GM10266 (cell line): ENCODE measurements around the gene MFSD12.

Source experiments
- DNase-seq: peaks from one replicate; pipeline ENCODE4 v3.0.0; 2012; ENCODE audit errors: extremely low spot score
- TF ChIP-seq, protein P1 (sequence below): IDR thresholded peaks from 2 replicates; pipeline ENCODE4 v1.5.1; 2012; ENCODE audit warnings: mild to moderate bottlenecking, low read depth; ENCODE audit not compliant: control insufficient read depth, insufficient read depth; ENCODE audit errors: missing control alignments

Gene MFSD12

DNA sequence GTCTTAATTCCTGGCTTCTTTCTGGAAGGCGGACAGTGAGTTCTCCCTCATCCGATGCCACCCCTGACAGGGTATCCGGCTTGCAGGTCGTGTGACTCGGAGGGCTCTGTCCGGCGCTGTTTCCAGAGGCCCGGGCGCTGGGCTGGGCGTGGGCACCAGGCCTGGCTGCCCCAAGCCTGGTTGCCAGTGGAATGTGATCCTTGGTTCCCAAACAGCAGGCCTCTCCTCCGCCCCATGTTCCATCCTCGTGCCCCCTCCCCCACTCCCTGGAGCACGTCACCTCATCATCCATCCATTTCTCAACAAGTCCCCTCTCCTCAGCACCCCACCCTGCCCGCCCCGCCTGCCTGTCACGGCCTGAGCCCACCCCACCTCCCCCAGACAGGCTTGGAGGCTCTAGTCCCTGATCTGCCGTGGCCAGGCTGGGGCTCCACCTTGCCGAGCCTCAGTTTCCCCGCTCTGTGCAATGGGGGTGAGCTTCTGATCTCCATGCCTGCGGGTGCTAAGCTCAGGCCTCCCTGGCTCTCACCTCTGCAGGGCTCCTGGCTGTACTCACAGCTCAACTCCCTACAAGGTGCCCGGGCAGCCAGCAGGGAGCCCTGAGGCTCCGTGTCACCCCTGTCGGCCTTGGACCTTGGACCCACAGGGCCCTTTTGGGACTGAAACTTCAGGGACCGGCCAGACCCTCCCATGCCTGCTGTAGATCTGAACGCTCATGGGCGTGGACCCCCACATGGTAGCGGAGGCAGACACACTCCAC is 47.0 kb upstream of the MFSD12 start:
- no peak for DNase-seq
- TF ChIP-seq, protein P1, sequence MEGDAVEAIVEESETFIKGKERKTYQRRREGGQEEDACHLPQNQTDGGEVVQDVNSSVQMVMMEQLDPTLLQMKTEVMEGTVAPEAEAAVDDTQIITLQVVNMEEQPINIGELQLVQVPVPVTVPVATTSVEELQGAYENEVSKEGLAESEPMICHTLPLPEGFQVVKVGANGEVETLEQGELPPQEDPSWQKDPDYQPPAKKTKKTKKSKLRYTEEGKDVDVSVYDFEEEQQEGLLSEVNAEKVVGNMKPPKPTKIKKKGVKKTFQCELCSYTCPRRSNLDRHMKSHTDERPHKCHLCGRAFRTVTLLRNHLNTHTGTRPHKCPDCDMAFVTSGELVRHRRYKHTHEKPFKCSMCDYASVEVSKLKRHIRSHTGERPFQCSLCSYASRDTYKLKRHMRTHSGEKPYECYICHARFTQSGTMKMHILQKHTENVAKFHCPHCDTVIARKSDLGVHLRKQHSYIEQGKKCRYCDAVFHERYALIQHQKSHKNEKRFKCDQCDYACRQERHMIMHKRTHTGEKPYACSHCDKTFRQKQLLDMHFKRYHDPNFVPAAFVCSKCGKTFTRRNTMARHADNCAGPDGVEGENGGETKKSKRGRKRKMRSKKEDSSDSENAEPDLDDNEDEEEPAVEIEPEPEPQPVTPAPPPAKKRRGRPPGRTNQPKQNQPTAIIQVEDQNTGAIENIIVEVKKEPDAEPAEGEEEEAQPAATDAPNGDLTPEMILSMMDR = no peak

DNA sequence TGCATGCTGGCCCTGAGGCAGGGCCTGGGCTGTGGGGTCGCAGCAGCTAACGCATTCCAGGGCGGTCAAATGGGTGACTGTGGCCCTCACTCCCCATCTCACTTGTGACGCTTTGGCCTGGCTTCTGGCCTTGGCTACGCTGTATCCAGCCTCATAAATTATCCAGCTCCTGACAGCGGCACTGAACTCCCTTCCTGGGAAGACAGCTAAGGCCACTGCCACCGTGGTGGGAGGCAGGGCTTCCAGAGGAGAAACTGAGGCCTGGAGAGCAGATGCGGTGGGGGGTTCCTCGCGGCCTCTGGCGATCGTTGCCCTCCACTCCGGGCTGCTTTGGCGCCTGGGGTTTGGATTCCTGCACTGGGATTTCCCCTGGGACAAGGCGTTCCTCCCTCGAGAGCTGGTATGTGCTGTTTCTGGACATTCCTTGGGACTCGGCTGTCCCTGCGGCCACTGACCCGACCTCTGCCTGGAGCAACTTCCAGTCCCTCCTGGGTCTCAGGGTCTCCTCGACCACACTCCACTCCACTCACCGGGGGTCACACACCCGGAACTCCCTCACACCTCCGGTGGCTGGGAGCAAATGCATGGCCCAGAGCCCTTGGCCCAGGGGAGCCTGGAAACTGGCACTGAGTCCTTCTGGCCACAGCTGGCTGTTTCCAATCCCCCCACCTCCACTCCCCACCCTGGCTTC is 45.9 kb upstream of the MFSD12 start:
- no peak for DNase-seq
- TF ChIP-seq, protein P1 = no peak

DNA sequence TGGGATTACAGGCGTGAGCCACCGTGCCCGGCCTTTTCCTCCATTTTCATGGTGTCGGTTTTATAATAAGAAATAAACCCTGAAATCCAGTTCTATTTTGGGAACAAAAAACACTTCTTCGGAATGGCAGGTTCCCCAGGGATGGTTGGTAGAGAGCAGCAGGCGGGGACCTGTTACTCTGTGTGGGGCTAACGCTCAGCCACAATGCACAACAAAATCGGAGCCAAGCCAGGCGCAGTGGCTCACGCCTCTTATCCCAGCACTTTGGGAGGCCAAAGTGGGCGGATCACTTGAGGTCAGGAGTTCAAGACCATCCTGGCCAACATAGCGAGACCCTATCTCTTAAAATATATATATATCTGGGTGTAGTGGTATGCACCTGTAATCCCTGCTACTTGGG is 43.6 kb upstream of the MFSD12 start:
- DNase-seq = no peak

DNA sequence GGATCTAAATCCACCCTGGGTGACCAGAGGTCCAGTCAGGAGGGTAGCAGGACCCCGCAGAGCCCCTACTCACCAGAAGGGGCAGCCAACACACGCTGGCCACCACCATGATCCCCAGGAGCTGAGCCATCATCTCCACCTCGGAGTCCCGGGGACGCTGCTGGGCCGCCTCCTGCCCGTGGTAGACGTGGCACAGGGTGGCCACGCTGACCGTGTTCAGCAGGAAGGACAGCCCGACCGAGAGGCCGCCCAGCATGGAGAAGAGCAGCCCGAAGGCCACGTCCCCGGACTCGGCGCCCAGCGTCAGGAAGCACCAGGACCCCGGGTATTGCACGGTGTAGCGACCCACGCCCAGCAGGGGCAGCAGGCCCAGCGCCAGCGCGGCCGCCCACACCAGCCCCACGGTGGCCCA is 42.4 kb upstream of the MFSD12 start:
- no peak for DNase-seq

More for the DNA sequence above, 43.6 kb upstream of the MFSD12 start:
- TF ChIP-seq, protein P1 = no peak

DNA sequence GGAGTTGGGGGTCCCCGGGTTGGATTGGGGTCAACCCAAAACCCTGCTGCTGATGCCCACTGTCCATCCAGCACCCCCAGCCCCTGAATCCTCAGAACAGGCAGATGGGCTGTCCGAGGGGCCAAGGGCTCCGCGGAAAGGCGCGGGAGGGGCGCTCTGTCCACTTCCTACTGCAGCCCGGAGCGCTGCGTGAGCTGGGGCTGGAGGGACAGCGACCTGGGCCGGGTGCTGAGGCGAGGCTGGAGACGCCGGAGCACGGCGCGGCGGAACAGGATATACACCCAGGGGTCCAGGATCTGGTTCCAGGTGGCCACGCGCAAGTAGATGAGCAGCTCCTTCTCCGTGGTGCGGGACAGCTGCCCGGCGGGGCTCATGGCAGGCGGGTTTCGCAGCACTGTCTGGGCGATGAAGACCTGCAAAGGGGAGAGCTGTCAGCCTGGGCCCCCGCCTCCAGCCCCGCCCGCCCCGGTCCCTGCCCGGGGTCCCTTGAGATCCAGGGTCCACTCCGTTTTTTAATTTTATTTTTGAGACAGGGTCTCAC is 38.2 kb upstream of the MFSD12 start:
- TF ChIP-seq, protein P1 = no peak
- DNase-seq = no peak

More for the DNA sequence above, 42.4 kb upstream of the MFSD12 start:
- TF ChIP-seq, protein P1 = no peak

DNA sequence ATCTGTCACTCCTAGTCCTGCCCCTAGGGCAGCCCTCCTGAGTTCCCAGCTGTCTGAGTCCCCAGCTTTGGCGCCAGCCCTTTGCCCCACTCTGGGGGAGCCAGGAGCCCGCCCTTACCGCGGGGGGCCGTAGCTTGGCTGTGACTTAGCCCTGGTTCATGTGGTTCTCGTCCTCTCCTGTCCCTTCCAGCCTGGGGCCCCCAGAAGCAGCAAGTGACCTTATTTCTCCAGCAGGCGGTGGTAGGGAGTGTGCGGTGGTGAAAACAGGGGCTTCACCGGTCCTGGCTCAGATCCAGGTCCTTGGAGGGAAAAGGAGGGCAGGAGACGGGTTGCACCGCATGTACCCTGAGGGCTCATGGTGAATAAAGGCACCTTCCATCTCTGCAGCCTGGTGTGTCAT is 35.8 kb upstream of the MFSD12 start:
- DNase-seq = no peak
- TF ChIP-seq, protein P1 = no peak
